A549 (cell line): ENCODE data around the gene PID1. TPM values are rescaled to one million over a fixed set of nuclear protein-coding genes. Genes with fewer than 3 reads are reported as not detected.

Experiments used
- ATAC-seq, 2 experiments: fragments of 200-7000 bp in 1 of 2; fragments of >200 bp in 1 of 2; cut with Nextera tagmentation in 1 of 2; cut with Tn5 transposase in 1 of 2; 3 replicates each; pipeline versions ENCODE4 v1.8.0 to v1.9.1; 2018 to 2020; ENCODE audit warnings: mild to moderate bottlenecking in 1 of 2, moderate library complexity in 1 of 2
- CTCF ChIA-PET: fragments of 300-600 bp; sonication (Branson Sonifier 250); formaldehyde crosslinking; extraction: SDS; loops from one replicate; lab custom pipeline; 2021; ENCODE audit warnings: antibody characterized with exemption, inconsistent platforms; lab: Yijun Ruan, JAX
- POLR2A ChIA-PET: fragments of 350-600 bp; formaldehyde crosslinking; extraction: SDS; loops from one replicate; lab custom pipeline; 2021; ENCODE audit warnings: antibody characterized with exemption, inconsistent platforms; lab: Yijun Ruan, JAX
- DNase-seq, 2 experiments: peaks; one replicate each; pipeline versions ENCODE4 v3.0.0 to v3.0.0-alpha.2; 2011 to 2016; ENCODE audit warnings: low read depth in 1 of 2, low spot score in 1 of 2
- FAIRE-seq: peaks from 2 replicates; lab custom pipeline; 2011; peaks lifted over from hg19 to GRCh38; lab: Jason Lieb, UNC
- H3K27ac ChIP-seq, 2 experiments: fragments of >200 bp; sonication (Bioruptor Twin); formaldehyde crosslinking; 3 replicates each; pipeline ENCODE4 v1.5.1; 2016 to 2017
- H3K4me1 ChIP-seq: fragments of >200 bp; sonication (Bioruptor Twin); formaldehyde crosslinking; 3 replicates; pipeline ENCODE4 v1.6.1; 2016
- H3K4me2 ChIP-seq: fragments of >200 bp; sonication (Bioruptor Twin); formaldehyde crosslinking; 3 replicates; pipeline ENCODE4 v1.6.1; 2016
- H3K4me3 ChIP-seq: fragments of >200 bp; sonication (Bioruptor Twin); formaldehyde crosslinking; 3 replicates; pipeline ENCODE4 v1.5.1; 2016
- H3K9me3 ChIP-seq: fragments of >200 bp; sonication (Bioruptor Twin); formaldehyde crosslinking; 3 replicates; pipeline ENCODE4 v1.6.1; 2016
- ATOH8 ChIP-seq: fragments of 250-450 bp; sonication (Bioruptor Pico); IDR thresholded peaks from 2 replicates; pipeline ENCODE4 v1.5.0; 2020; ENCODE audit warnings: low read depth, mild to moderate bottlenecking, moderate library complexity
- BHLHE40 ChIP-seq: IDR thresholded peaks from 2 replicates; pipeline ENCODE4 v1.6.1; 2012; ENCODE audit warnings: low read depth, low read length, inconsistent platforms
- CBX2 ChIP-seq: fragments of 200-600 bp; sonication (generic); IDR thresholded peaks from 2 replicates; pipeline ENCODE4 v1.6.1; 2016; ENCODE audit warnings: low read depth, mild to moderate bottlenecking, borderline replicate concordance
- CEBPB ChIP-seq, 2 experiments: fragments of >200 bp in 1 of 2; sonication (Bioruptor Twin) in 1 of 2; formaldehyde crosslinking in 1 of 2; IDR thresholded peaks; 2 replicates each; pipeline ENCODE4 v1.6.1; 2012 to 2016
- EP300 ChIP-seq, 2 experiments: fragments of >200 bp; sonication (Bioruptor Twin); formaldehyde crosslinking; IDR thresholded peaks; 2 replicates in 1 of 2; 3 replicates in 1 of 2; pipeline ENCODE4 v1.6.1; 2016 to 2017
- ESRRA ChIP-seq: fragments of 150-350 bp; IDR thresholded peaks from 2 replicates; pipeline ENCODE4 v1.6.1; 2014; ENCODE audit warnings: mild to moderate bottlenecking, low read length, borderline replicate concordance
- FOSB ChIP-seq: fragments of 250-450 bp; sonication (Bioruptor Pico); IDR thresholded peaks from 2 replicates; pipeline ENCODE4 v1.5.0; 2020; ENCODE audit warnings: mild to moderate bottlenecking, moderate library complexity
- HES2 ChIP-seq: fragments of >200 bp; sonication (Bioruptor Twin); formaldehyde crosslinking; IDR thresholded peaks from 2 replicates; pipeline ENCODE4 v1.6.1; 2016
- JUNB ChIP-seq: fragments of >200 bp; sonication (Bioruptor Twin); formaldehyde crosslinking; IDR thresholded peaks from 2 replicates; pipeline ENCODE4 v1.6.1; 2016
- MAFK ChIP-seq: fragments of 450-650 bp; IDR thresholded peaks from 2 replicates; pipeline ENCODE4 v1.6.1; 2014; ENCODE audit not compliant: partially characterized antibody
- MYC ChIP-seq: IDR thresholded peaks from 2 replicates; pipeline ENCODE4 v1.6.1; 2012; ENCODE audit warnings: mild to moderate bottlenecking, inconsistent platforms, low read length, improper control_type of control experiment, borderline replicate concordance
- NFE2L2 ChIP-seq: fragments of 150-350 bp; conservative IDR thresholded peaks from 2 replicates; pipeline ENCODE4 v1.6.1; 2014; ENCODE audit warnings: low read length
- NPAS2 ChIP-seq: fragments of 250-450 bp; sonication (Bioruptor Pico); IDR thresholded peaks from 2 replicates; pipeline ENCODE4 v1.8.0; 2022; ENCODE audit warnings: mild to moderate bottlenecking, moderate library complexity, borderline replicate concordance
- RARB ChIP-seq: fragments of 250-450 bp; sonication (Bioruptor Pico); IDR thresholded peaks from 2 replicates; pipeline ENCODE4 v1.8.0; 2021; ENCODE audit warnings: mild to moderate bottlenecking, moderate library complexity
- RCOR1 ChIP-seq: fragments of 150-350 bp; IDR thresholded peaks from 2 replicates; pipeline ENCODE4 v1.6.1; 2014; ENCODE audit warnings: antibody characterized with exemption, low read length, low read depth
- RFX5 ChIP-seq: fragments of 450-650 bp; IDR thresholded peaks from 2 replicates; pipeline ENCODE4 v1.7.1; 2014; ENCODE audit warnings: antibody characterized with exemption, mild to moderate bottlenecking, moderate library complexity
- RNF2 ChIP-seq: fragments of 200-600 bp; sonication (generic); IDR thresholded peaks from 2 replicates; pipeline ENCODE4 v1.6.1; 2016; ENCODE audit warnings: low read depth, mild to moderate bottlenecking, antibody characterized with exemption, moderate library complexity, borderline replicate concordance
- SREBF2 ChIP-seq: fragments of 450-650 bp; IDR thresholded peaks from 2 replicates; pipeline ENCODE4 v1.6.1; 2014; ENCODE audit warnings: mild to moderate bottlenecking, moderate library complexity
- TP53 ChIP-seq: fragments of 250-450 bp; sonication (Bioruptor Pico); IDR thresholded peaks from 2 replicates; pipeline ENCODE4 v1.5.0; 2021; ENCODE audit warnings: mild to moderate bottlenecking, moderate library complexity
- ZC3H11A ChIP-seq: fragments of 450-650 bp; IDR thresholded peaks from 2 replicates; pipeline ENCODE4 v1.6.1; 2014; ENCODE audit warnings: antibody characterized with exemption, mild to moderate bottlenecking
- ZNF302 ChIP-seq: fragments of 250-450 bp; sonication (Bioruptor Pico); IDR thresholded peaks from 2 replicates; pipeline ENCODE4 v1.9.0; 2021; ENCODE audit warnings: inconsistent platforms, mild to moderate bottlenecking, moderate library complexity
- WGBS: methylation state at CpG from one replicate; pipeline ENCODE4 v1.1.6; 2017; ENCODE audit errors: missing lambda C conversion rate; 5-methylcytosine and 5-hydroxymethylcytosine counted together
- polyA plus RNA-seq, 4 experiments: library from polyadenylated mRNA; depleted of rRNA in 3 of 4; stranded (reverse); fragments of >200 nt; fragmentation: RNase III in 1 of 4; extraction: RNeasy Plus Mini Kit Qiagen cat#74134 plus additional on column Dnase treatment in 1 of 4; gene quantifications; 2 replicates in 3 of 4; 3 replicates in 1 of 4; pipeline ENCODE4 v1.2.3, GENCODE V29; 2011 to 2017
- TF ChIP-seq, protein P1 (sequence below): fragments of 200-600 bp; sonication (generic); IDR thresholded peaks from 2 replicates; pipeline ENCODE4 v1.6.1; 2016; ENCODE audit warnings: antibody characterized with exemption, mild to moderate bottlenecking, moderate library complexity
- TF ChIP-seq, protein P2 (sequence below): fragments of 450-650 bp; IDR thresholded peaks from 2 replicates; pipeline ENCODE4 v1.6.1; 2014; ENCODE audit warnings: antibody characterized with exemption

PID1 gene
- polyA plus RNA-seq, 2 of the 4 experiments (the other 2 are of a cell fraction), result 0.75 to 2.7 TPM

DNA sequence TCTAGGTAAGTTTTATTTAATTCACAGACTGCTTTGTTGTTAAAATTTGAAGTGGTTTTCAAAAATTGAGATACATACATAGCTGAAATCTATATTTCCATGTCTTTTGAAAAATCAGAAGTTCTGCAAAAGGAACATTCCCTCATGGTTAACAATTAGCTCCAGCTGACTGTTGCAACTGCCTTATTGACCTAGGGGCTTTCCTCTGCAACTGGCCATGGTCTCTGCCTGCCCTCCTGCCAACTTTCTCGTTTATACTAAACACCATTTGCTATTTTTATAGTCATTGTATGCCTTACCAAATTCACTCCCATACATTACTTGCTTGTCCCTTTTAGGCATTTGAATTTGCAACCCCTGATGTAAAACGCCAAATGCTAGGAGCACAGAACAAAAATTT lies 107.2 kb downstream of the PID1 start (continued):
- TF ChIP-seq, protein P1, sequence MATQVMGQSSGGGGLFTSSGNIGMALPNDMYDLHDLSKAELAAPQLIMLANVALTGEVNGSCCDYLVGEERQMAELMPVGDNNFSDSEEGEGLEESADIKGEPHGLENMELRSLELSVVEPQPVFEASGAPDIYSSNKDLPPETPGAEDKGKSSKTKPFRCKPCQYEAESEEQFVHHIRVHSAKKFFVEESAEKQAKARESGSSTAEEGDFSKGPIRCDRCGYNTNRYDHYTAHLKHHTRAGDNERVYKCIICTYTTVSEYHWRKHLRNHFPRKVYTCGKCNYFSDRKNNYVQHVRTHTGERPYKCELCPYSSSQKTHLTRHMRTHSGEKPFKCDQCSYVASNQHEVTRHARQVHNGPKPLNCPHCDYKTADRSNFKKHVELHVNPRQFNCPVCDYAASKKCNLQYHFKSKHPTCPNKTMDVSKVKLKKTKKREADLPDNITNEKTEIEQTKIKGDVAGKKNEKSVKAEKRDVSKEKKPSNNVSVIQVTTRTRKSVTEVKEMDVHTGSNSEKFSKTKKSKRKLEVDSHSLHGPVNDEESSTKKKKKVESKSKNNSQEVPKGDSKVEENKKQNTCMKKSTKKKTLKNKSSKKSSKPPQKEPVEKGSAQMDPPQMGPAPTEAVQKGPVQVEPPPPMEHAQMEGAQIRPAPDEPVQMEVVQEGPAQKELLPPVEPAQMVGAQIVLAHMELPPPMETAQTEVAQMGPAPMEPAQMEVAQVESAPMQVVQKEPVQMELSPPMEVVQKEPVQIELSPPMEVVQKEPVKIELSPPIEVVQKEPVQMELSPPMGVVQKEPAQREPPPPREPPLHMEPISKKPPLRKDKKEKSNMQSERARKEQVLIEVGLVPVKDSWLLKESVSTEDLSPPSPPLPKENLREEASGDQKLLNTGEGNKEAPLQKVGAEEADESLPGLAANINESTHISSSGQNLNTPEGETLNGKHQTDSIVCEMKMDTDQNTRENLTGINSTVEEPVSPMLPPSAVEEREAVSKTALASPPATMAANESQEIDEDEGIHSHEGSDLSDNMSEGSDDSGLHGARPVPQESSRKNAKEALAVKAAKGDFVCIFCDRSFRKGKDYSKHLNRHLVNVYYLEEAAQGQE, result no peak
- TF ChIP-seq FOSB (CRISPR knock-in tag), result no peak
- TF ChIP-seq ZNF302 (CRISPR knock-in tag), result no peak
- TF ChIP-seq TP53, result no peak
- no peak for TF ChIP-seq HES2
- no peak for TF ChIP-seq NFE2L2

DNA sequence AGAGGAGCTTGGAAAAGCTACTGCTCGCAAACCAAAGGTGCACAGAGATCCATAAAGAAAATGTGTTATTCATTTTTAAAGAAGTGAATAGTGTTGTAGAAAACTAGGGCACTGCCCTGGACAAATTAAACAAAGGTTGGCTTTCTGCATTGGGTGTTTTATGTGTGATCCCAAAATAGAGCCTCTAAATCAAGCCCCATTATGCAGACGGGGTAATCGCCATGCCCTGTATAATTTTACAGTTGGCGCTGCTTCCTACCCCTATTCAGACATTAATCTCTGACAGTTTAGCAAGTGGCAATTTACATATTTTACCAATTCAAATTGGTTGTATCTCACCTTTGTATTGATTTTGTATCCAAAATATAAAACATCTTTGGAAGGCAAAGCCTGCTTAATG lies 109.1 kb downstream of the PID1 start:
- H3K9me3 ChIP-seq, result no peaks in the 10 kb centered on the region
- no peak overlapping the region for H3K4me3 ChIP-seq
- ATAC-seq (no peak), FAIRE-seq (no peak), DNase-seq (no peak)
- no peak overlapping the region for H3K4me2 ChIP-seq
- CTCF ChIA-PET, result no interaction called here
- no peak for TF ChIP-seq MYC
- 58% methylated on average over 4 of the region's 4 CpGs for WGBS
- H3K27ac ChIP-seq, result no peak overlapping the region
- POLR2A ChIA-PET, result no interaction called here
- no peaks in the 10 kb centered on the region for H3K4me1 ChIP-seq

DNA sequence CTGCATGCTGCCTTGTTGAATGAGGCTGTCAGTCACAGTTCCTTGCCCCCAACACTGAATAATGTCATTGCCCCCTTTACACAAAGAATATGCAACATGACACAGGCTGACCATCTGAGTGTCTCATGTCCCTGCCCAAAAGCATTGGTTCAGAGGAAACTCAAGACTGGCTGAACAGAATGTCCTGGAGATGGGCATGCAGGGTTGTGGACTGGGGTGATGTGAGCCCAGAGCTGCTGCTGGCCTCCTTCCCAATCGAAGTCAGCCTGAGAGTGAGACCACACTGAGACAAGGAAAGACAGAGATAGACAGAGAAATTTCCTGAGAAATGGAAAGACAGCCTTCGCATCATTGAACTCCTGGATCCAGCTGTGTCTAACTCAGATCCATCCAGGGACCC lies 110.1 kb downstream of the PID1 start:
- CTCF ChIA-PET, result no interaction called here
- H3K27ac ChIP-seq, result no peak overlapping the region
- POLR2A ChIA-PET, result no interaction called here
- FAIRE-seq (no peak), DNase-seq (no peak), ATAC-seq (no peak)
- no peaks in the 10 kb centered on the region for H3K9me3 ChIP-seq
- no peak overlapping the region for H3K4me3 ChIP-seq
- no peak for TF ChIP-seq RARB
- H3K4me2 ChIP-seq, result no peak overlapping the region
- H3K4me1 ChIP-seq, result no peaks in the 10 kb centered on the region
- WGBS, result 33% methylated on average over 2 of the region's 2 CpGs

DNA sequence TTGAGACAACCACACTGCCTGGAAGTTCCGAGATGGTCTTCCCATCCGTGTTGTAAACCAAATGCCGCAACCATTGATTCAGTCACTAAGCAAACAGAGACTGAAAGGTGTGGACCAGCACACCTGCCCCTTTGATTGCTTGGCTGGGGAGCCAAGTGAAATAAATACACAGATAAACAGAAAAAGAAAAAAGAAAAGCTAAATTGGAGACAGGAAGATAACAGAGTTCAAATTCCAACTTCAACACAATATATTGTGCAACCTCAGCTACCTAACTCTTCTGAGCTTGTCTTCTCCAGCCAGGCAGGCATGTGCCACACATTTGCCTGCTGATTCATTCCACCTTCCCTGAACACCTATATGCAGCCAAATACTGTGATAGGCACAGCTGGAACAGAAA lies 110.9 kb downstream of the PID1 start:
- TF ChIP-seq JUNB, result no peak
- TF ChIP-seq BHLHE40, result no peak
- no peak for TF ChIP-seq EP300 (IDR thresholded peaks at IDR 0.05)
- TF ChIP-seq NPAS2 (CRISPR knock-in tag), result no peak
- no peak for TF ChIP-seq SREBF2
- no peak for TF ChIP-seq CEBPB (IDR thresholded peaks at IDR 0.05)
- TF ChIP-seq TP53, result no peak
- TF ChIP-seq RNF2, result no peak
- no peak for TF ChIP-seq RCOR1
- no peak for TF ChIP-seq RFX5
- TF ChIP-seq ESRRA, result no peak
- no peak for TF ChIP-seq CBX2
- TF ChIP-seq ATOH8 (CRISPR knock-in tag), result no peak
- TF ChIP-seq ZC3H11A, result no peak
- TF ChIP-seq MAFK, result no peak
- TF ChIP-seq, protein P2, sequence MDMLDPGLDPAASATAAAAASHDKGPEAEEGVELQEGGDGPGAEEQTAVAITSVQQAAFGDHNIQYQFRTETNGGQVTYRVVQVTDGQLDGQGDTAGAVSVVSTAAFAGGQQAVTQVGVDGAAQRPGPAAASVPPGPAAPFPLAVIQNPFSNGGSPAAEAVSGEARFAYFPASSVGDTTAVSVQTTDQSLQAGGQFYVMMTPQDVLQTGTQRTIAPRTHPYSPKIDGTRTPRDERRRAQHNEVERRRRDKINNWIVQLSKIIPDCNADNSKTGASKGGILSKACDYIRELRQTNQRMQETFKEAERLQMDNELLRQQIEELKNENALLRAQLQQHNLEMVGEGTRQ, result no peak
- 48% methylated on average over 3 of the region's 3 CpGs for WGBS
- CTCF ChIA-PET, result interaction anchor here (0.6 to 0.7 kb wide), 3 partner anchors 29 to 83 kb away, joined by 3 to 4 read pairs (median 3); no protein-coding TSS in a partner anchor

More for the DNA sequence above, 110.9 kb downstream of the PID1 start:
- ATAC-seq (no peak), FAIRE-seq (no peak), DNase-seq (no peak)
- no peaks in the 10 kb centered on the region for H3K4me1 ChIP-seq
- no peak overlapping the region for H3K4me3 ChIP-seq
- H3K9me3 ChIP-seq, result no peaks in the 10 kb centered on the region
- no peak overlapping the region for H3K27ac ChIP-seq
- no peak overlapping the region for H3K4me2 ChIP-seq
- POLR2A ChIA-PET, result no interaction called here
